HG03159 (cell line): ENCODE data around the gene ENAH.
"Not testable (repeated sequence)": the region's sequence is repeated elsewhere in the genome, so short reads cannot be mapped to it uniquely, and the experiment has no call there.

ENCODE experiments used
- ATAC-seq: cut with Tn5 transposase; IDR thresholded peaks from one replicate; pipeline ENCODE4 v1.9.1; 2021; ENCODE audit warnings: mild to moderate bottlenecking, moderate library complexity; ENCODE audit not compliant: unreplicated experiment

The ENAH gene

GRCh38 chr1:225533238-225533637 is 119.7 kb downstream of the ENAH start:
- ATAC-seq: no peak

DNA sequence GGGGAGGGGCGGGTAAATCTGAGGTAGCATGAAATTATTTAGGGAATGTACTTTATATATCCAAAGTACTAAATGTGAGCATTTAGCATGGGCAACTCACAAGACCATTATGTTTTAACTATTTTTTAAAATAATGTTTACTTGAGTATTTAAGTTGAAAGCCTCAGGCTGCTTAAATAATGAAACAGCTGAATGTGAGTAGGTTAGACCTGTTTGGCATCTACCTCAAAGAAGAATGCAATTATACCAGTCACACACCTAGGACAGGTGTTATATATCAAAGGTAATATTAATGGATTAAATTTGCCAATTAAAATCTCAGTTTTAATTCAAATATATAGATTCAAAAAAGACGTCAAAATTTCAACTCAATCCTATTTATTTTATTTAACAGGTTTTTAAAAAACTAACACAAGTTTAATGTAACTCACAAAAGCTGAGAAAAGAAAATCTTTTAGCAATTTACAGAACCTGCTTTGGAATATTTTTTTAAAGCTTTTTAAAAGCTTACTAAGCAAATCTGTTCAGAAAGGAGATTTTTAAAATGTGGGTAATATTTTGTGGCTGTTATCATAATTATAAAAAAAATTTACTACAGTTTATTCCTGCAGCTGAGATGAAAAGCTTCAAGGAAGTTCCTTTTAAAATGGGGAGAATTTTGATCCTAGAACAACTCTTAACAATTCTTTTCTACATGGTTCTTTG is 120.5 kb downstream of the ENAH start:
- no peak for ATAC-seq

- no peak for ATAC-seq
Measured at GRCh38 chr1:225529726-225530125, 123.2 kb downstream of the ENAH start.

GRCh38 chr1:225527575-225527974 is 125.3 kb downstream of the ENAH start:
- no peak for ATAC-seq

- no peak for ATAC-seq
Measured at GRCh38 chr1:225526878-225527277, 126.0 kb downstream of the ENAH start.

- no peak for ATAC-seq
Measured at GRCh38 chr1:225525377-225525776, 127.5 kb downstream of the ENAH start.

- ATAC-seq: no peak
Measured at GRCh38 chr1:225524570-225524969, 128.4 kb downstream of the ENAH start.

DNA sequence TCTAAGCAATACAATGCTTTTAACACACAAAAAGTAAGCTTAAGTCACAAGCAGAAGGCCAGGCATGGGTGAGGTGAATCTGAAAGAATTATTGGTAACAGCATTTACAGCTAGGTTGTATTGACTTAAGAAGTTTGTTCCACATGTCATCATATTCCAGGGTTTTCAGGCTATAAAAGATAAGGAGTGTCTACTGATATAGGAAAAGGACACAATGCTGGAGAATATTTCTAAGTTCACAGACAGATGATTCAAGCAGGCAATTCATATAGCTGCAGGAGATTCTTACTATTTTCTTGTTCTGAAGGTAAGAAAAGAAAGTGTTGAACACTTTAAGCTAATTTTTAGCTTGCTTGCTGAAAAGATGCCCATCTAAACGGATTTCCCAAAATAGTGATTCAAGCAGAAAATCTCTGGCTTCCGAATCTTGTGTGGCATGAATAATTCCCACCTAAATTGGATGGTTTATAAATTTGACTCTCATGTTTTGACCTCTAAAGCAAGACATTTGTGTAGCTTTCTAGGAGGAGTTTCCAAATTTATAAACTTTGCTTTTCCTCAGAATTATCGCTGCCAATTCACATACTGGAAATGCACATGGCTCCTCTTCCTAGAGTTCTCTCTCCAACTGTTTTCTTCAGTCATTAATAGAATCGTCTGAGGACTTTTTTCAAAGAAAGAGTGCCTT is 129.5 kb downstream of the ENAH start:
- ATAC-seq: no peak

DNA sequence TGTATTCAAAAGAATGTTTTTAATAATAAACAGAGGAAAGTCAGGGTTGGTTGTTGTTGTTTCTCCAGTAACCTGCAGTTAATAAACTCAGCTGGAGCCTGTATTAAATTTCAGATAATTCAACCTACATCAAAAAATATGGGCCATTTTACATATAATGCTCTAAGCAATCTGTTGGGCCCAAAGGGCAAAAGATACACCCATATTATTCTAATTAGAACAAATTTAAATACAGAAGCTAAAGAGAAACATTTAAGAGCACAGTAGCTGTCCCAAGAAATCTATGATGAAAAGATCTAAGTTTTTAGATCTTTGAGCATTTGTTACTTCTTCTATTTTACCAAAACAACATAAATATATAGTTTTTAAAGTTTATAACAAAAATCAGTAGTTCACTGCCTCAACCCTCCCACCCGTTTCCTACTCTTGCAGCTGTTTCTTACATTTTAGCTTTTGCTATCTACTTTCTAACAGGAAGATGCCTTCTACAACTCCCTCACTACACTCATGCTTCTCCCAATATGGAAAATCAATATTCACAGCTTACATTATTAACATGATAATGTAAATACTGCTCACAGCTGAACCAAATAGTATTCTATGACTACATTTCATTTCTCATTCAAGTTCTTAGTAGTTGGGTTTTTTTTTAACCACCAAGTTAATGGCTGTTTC is 130.2 kb downstream of the ENAH start:
- no peak for ATAC-seq

- ATAC-seq: no peak
Measured at GRCh38 chr1:225520587-225521227, 132.2 kb downstream of the ENAH start.

DNA sequence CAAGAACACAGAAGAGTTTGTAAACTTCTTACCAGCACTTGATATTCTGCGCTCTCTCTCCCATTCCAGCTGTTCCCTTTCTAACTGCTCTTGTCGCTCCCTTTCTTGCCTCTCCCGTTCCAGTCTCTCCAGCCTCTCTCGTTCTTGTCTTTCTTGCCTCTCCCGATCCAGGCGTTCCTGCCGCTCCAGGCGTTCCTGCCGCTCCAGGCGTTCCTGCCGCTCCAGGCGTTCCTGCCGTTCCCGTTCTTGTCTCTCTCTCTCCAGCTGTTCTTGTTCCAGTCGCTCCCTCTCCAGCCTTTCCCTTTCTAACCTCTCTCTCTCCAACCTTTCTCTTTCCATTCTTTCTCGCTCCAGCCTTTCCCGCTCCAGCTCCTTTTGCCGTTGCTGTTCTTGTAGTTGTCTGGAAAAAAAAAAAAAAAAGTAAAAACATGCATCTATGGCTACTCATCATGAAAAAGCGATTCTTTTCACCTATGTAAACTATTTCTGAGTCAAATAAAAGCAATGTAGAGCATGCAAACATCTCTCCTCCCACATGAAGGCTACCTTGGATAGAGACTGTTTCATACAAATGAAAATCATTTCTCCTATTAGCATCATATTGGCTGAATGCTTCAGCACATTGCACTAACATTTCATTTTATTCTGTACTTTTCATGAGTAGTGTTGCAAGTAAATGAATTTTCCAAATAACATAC is 133.6 kb downstream of the ENAH start:
- ATAC-seq: no peak

DNA sequence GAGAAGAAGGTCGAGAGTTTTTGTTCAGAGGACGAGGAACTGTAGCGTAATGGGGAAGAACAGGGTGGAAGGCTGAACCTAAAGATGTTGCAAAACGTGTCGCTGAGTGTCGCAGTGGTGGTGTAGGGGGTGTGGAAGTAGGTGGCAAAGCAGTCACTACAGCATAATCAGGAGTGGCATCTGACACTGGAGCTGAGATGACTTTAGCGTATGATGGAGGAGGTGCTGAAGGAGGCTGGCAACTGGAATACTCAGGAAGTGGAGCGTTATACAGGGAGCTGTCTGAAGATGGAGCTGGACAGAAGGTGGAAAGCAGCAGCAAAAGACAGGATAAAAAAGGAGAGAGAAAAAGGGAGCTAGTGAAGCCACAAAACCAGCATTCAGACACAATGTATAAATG is 135.2 kb downstream of the ENAH start:
- ATAC-seq: no peak

DNA sequence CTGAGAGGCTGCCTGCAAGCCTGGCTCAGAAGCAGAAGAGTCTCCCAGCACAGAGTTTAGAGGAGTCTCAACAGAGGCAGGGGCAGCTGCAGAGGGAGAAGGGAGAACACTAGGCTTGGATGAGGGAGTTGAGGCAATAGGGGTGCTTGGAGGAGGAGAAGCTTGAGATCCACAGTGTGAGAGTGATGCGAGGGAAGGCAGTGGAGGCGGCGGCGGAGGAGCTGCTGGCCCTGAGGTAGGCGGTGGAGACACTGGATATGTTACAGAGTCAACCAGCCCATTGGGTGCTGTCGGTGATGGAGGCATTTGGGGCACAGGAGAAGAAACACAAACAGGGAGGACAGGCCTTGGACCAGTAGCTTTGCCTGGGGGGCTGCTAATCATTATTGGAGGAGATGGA is 135.7 kb downstream of the ENAH start:
- ATAC-seq: no peak

DNA sequence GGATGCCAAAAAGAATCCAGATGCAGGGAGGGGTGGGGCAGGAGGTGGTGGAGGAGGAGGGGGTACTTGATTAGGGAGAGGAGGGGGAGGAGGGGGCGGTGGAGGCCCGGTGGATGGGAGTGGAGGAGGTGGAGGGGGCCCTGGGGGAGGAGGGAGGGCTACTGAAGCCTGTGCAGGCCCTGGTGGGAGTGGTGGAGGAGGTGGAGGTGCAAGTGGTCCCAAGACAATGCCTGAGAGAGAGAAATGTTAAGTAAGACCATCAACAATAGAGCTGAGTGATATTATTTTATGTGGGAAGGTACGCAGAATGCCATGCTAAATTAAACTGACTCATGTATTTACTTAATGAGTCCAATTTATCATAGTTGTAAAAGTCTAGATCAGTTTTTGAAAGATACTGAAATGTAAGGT is 138.2 kb downstream of the ENAH start:
- no peak for ATAC-seq

DNA sequence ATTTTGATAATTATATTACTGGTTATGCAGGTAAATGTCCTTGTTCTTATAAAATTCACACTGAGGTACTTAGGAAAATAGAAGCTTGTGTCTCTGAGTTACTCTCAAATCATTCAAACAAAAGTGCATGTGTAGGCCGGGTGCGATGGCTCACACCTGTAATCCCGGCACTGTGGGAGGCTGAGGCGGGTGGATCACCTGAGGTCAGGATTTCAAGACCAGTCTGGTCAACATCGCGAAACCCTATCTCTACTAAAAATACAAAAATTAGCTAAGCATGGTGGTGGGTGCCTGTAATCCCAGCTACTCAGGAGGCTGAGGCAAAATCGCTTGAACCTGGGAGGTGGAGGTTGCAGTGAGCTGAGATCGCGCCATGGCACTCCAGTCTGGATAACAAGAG is 139.3 kb downstream of the ENAH start:
- ATAC-seq: not testable (repeated sequence)

- ATAC-seq: no peak
Measured at GRCh38 chr1:225511828-225512381, 141.0 kb downstream of the ENAH start.

GRCh38 chr1:225510740-225511139 is 142.2 kb downstream of the ENAH start:
- ATAC-seq: not testable (repeated sequence)

DNA sequence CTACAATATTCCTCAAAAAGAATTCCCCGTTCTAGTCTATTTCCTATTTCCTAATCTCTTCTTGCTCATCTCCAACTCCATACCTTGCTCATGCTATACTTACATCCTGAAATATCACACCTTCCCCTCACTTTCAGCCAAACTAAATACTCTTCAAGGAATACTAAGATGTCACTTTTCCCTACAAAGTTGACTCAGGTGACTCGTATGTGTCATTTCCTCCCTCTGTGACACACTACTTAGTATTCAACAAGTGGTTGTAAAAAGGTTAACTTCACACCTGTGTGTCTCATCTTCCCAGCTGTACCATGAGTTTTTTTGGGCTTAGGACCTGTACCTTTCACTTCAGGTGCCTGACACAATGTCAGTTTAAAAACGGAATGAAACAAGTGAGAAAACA is 143.2 kb downstream of the ENAH start:
- ATAC-seq: no peak

- no peak for ATAC-seq
Measured at GRCh38 chr1:225509376-225509707, 143.6 kb downstream of the ENAH start.

GRCh38 chr1:225508538-225509375 is 144.2 kb downstream of the ENAH start:
- no peak for ATAC-seq
